Measurements from ENCODE around the gene PPM1H.

PPM1H gene

DNA sequence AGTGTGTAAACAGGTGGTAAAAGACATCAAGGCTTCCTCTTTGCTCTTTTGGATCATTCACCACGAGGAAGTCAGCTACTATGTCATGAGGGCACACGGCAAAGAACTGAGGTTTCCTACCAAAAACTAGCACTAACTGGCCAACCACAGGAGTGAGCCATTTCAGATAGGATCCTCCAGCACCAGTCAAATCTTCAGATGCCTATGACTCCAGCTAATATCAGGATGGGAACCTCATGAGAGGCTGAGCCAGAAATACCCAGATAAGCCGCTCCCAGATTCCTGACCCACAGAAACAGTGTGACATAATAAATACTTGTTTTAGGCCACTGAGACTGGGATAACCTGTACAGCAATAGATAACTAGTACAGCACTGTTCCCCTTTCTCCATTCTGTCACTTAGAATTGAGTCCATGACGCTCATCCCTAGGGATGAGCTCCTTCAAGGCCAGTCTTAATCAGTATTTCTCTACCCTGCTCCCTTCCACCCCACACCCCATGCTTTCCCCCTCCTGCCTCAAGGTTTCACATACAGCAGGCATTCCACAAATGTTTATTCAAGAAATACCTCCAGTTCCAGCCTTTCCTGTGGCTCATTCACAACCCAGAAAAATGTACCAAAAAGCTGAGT, 68.4 kb downstream of the PPM1H start:
- no peak for DNase-seq

DNA sequence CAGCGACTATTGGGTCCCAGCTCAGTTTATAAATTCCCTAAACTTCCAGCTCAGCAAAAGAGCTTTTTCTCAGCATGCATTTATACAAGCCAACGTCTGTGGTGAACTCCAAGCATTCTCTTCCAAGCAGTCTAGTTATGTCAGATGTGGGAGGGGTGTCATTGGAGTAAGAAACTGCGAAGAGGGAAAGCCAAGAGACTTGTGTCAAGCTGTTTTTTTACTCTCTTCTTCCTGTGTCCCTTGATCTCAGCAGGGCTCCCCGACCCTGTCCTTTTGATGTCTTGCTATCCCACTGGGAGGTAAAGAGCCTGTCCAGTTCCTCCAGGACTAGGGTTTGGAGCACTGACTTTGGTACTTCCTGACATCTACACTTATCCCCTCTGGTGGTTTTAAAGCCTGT, 69.0 kb downstream of the PPM1H start:
- no peak for DNase-seq

DNA sequence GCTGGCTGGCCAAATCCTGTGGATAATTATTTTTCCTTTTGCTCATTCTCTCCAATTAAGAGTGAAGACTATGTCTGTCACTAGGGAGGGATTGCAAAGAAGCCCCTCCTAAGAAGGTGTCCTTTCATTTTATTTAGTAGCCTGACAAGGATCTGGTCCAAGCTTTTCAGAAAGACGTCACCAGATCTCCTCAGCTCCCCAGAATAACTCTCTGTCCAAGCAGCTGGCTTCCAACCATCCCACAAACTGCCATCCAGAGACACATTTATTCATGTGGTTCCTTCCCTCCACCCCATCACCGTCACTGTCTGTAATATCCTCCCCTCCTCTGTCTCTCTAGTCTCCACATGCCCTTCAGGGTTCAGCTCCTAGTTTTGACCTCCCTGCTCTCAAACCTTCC, 69.9 kb downstream of the PPM1H start:
- no peak for DNase-seq

GRCh38 chr12:62862259-62862881, 72.6 kb downstream of the PPM1H start:
- no peak for DNase-seq

DNA sequence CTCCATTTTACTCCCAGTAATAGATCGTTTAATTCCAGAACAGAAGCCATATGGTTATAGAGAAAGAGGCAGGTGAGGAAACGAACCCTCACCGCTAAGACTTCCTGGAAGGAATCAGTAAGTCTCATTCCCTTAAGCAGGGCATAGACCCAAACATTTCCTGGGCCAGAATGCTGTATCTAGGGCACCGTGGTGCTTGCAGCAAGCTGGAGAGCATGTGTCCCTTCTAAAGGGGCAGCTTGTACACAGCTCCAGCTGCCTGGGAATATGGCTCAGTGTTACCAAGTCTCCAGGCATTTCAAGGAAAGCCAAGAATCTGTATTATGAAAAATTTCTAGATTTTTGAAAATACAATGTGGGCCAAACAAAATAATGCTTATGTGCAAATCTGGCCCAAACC, 73.4 kb downstream of the PPM1H start:
- DNase-seq, result no peak

GRCh38 chr12:62860501-62861411, 74.2 kb downstream of the PPM1H start:
- DNase-seq, result no peak

- DNase-seq, result no peak
Observed at GRCh38 chr12:62860020-62860419, 74.9 kb downstream of the PPM1H start.

DNA sequence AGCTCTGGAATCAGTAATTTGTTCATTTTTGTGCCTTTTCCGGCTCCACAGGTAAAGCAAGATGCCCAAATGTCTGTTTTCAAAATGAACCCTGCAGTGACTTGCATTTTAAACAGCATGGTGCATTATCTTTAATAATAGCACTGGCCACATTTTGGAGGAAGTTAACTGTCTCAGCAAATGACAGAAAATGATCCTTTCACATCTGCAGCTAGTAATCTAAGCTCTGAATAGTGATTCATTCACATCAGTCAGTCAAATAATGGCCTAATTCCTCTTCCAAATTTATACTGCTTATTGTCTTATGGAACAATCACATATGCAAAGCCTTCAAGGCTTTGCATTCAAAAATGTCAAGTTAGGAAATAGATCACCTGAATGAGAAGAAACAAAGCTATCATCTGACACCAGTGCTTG, 75.6 kb downstream of the PPM1H start:
- DNase-seq, result no peak

DNA sequence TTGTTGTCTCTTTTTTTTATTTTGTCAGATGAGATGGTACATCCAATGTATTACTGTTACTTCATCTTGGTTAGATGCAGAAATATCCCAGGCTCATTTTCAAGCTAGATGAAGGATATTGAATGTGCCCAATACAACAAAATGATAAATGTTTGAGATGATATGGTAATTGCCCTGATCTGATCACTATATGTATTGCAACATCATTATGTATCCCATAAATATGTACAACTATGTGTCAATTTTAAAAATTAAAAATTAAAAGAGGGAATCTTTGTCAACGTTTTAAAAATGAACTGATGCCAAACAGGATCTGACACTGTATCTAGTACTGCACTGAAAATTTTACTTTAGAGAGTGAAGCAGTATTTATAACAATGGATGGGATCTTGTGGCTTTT, 78.5 kb downstream of the PPM1H start:
- DNase-seq, result no peak

- no peak for DNase-seq
Observed at GRCh38 chr12:62854024-62854423, 80.9 kb downstream of the PPM1H start.

DNA sequence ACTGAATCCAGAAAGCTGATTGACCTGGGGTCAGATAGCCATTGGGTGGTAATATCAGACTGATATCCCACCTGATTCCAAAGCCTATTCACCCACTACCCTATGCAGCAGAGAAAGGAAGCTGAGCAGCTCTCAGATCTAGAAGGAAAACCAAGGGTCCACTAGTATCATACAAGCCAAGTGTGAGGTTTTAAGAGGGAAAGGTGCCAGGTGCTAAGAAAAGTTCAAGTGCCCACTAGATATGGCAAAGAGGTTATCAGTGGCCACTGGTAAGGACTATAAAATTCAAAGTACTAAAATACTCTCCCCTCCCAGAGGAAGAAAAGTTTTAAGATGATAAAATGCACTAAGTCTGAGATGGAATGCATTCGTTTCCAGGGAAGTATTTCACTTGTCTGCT, 85.6 kb downstream of the PPM1H start:
- DNase-seq, result no peak

DNA sequence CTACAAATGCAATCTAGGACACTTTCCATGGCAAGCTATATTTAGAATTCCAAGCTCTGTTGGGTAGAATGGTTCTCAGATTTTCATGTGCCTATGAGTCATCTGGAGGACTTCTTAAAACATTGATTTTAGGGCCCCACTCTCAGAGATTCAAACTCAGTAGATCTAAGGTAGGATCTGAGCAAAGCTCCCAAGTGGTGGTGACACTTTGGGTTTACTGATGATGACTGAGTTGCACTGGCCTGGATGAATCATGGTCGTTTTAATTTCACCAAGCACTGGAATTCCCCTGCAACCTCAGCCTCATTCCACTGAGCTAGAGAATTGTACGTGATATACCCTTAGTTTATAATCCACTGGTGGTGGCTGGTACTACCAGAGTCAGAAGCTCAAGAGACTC, 86.5 kb downstream of the PPM1H start:
- DNase-seq, result no peak

GRCh38 chr12:62847709-62848108, 87.2 kb downstream of the PPM1H start:
- DNase-seq, result no peak

DNA sequence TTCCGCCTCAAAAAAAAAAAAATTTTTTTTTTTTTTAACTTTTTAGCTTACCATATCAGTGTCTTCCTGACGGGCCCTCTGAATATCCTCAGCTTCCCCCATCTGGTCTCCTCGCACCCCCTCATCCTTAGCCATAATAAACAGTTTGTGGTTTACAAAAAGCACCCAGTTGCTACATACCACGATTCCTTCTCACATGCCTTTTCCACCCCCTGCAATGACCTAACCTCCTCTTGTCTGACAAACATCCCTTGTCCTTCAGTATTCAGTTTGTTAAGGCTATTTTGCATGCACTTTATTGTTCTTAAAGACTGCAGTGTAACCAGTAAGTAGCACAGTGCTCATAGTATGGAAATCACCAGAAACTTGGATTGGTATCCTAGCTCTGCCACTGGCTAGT, 88.5 kb downstream of the PPM1H start:
- no peak for DNase-seq

- no peak for DNase-seq
Observed at GRCh38 chr12:62844915-62845314, 90.0 kb downstream of the PPM1H start.

DNA sequence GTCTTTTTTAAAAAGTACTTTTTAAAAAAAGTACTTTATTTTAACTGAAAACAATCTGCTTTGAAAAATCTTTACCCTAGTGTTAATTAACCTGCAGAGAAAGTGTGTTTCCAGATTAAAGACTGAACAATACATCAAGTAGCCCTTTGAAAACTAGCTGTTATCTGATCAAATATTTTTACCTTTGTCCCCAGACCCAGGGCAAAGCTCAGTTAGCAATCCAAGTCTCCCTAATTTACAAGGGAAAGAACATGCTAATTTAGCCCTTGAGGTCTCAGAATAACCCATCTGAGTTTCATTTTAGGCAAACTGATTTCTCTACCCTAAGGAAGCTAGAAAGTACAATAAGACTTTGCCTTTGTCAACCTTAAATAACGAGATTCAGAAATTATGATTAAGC, 91.2 kb downstream of the PPM1H start:
- DNase-seq, result no peak

DNA sequence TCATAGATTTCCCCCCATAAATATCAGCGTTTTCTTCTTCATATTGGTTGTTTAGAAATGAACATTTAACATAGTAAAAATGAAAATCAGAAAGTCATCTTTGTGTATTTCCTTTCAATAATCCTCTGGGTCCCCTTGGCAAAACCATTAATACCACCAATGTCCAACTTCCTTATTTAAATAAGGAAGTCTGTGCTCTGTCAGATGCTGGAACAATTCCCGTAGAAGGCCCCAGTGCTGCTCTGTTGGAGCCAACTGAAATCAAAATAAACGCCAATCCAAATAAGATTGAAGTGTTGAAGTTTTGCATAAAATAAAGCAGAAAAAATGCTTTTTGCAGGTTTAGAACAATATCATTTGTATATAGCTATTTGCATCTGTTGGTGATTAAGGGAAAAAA, 93.1 kb downstream of the PPM1H start:
- no peak for DNase-seq

- no peak for DNase-seq
Observed at GRCh38 chr12:62840806-62841205, 94.1 kb downstream of the PPM1H start.

DNA sequence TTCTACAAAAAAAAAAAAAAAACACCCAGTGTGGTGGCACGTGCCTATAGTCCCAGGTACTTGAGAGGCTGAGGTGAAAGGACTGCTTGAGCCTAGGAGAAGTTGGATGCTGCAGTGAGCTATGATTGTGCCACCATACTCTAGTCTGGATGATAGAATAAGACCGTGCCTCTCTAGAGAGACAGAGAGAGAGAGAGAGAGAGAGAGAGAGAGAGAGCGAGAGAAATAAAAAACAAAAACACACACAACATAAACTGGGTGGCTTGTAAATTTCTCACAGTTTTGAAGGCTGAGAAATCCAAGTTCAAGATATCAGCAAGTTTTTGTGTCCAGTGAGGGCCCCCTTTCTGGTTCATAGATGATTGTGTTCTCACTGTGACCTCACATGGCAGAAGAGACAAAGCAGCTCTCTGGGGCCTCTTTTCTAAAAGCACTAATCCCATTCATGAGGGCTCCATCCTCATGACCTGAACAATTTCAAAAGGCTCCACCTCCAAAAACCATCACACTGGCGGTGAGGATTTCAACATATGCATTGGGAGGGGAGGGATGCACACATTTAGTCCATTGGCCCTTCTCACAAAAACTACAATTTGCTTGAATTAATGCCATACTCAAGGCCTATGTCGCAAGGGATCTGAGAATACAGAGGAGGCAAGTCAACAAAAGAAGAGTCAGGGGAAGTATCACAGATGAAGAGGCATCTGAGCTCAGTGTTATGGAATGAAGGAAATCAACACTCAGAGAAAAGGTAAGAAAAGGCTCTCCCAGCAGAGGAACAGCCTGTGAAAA, 94.9 kb downstream of the PPM1H start:
- no peak for DNase-seq

- no peak for DNase-seq
Observed at GRCh38 chr12:62834971-62835547, 99.9 kb downstream of the PPM1H start.

- DNase-seq, result no peak
Observed at GRCh38 chr12:62834406-62834805, 100.5 kb downstream of the PPM1H start.

GRCh38 chr12:62833634-62834033, 101.3 kb downstream of the PPM1H start:
- DNase-seq, result no peak

- no peak for DNase-seq
Observed at GRCh38 chr12:62832558-62832957, 102.4 kb downstream of the PPM1H start.

Data from stimulated activated CD4-positive, alpha-beta T cell treated with anti-CD3 and anti-CD28 coated beads, Interleukin-12 subunit alpha, Interleukin-12 subunit beta, amount 100 ng/mL, for 4 hours (primary cell).